A549 (cell line): ENCODE data around the gene CNTNAP2.

Experiments
- EP300 ChIP-seq, 2 experiments: fragments of >200 bp; sonication (Bioruptor Twin); formaldehyde crosslinking; IDR thresholded peaks; 2 replicates in 1 of 2; 3 replicates in 1 of 2; pipeline ENCODE4 v1.6.1; 2016 to 2017
- MAX ChIP-seq: IDR thresholded peaks from 2 replicates; pipeline ENCODE4 v1.6.1; 2012
- TFCP2L1 ChIP-seq: fragments of 250-450 bp; sonication (Bioruptor Pico); IDR thresholded peaks from 2 replicates; pipeline ENCODE4 v1.5.0; 2021; ENCODE audit warnings: mild to moderate bottlenecking
- ZNF302 ChIP-seq: fragments of 250-450 bp; sonication (Bioruptor Pico); IDR thresholded peaks from 2 replicates; pipeline ENCODE4 v1.9.0; 2021; ENCODE audit warnings: inconsistent platforms, mild to moderate bottlenecking, moderate library complexity

GRCh38 chr7:147584771-147585193 lies 1468.2 kb downstream of the CNTNAP2 start:
- no peak for TF ChIP-seq MAX
- no peak for TF ChIP-seq TFCP2L1 (CRISPR knock-in tag)
- no peak for TF ChIP-seq ZNF302 (CRISPR knock-in tag)
- no peak for TF ChIP-seq EP300 (IDR thresholded peaks at IDR 0.05)
